Stimulated activated CD4-positive, alpha-beta T cell treated with anti-CD3 and anti-CD28 coated beads, Interleukin-4, amount 100 ng/mL, for 48 hours (primary cell): ENCODE data around the gene TMEM203.
"Not testable (repeated sequence)": the region's sequence is repeated elsewhere in the genome, so short reads cannot be mapped to it uniquely, and the experiment has no call there.

Experiments used
- DNase-seq, 2 donors: peaks; one replicate each; pipeline ENCODE4 v3.0.0-alpha.2; 2020; ENCODE audit warnings: low read depth in 2 of 2

The TMEM203 gene

DNA sequence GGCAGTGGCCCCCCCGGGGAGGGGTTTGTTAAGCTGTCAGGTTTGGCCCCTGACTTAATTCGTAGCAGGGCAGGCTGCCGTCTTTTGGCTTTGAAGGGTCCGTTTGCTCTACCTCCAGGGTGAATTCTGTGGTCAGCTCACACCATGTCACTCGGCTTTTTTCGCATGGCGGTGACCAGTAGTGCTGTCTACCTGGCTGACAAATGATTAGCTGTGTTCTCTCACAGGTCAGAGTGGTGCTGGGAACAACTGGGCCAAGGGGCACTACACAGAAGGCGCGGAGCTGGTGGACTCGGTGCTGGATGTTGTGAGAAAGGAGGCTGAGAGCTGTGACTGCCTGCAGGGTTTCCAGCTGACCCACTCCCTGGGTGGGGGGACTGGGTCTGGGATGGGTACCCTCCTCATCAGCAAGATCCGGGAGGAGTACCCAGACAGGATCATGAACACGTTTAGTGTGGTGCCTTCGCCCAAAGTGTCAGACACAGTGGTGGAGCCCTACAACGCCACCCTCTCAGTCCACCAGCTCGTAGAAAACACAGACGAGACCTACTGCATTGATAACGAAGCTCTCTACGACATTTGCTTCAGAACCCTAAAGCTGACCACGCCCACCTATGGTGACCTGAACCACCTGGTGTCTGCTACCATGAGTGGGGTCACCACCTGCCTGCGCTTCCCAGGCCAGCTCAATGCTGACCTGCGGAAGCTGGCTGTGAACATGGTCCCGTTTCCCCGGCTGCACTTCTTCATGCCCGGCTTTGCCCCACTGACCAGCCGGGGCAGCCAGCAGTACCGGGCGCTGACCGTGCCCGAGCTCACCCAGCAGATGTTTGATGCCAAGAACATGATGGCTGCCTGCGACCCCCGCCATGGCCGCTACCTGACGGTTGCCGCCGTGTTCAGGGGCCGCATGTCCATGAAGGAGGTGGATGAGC lies 37.1 kb upstream of the TMEM203 start:
- no peak for DNase-seq

DNA sequence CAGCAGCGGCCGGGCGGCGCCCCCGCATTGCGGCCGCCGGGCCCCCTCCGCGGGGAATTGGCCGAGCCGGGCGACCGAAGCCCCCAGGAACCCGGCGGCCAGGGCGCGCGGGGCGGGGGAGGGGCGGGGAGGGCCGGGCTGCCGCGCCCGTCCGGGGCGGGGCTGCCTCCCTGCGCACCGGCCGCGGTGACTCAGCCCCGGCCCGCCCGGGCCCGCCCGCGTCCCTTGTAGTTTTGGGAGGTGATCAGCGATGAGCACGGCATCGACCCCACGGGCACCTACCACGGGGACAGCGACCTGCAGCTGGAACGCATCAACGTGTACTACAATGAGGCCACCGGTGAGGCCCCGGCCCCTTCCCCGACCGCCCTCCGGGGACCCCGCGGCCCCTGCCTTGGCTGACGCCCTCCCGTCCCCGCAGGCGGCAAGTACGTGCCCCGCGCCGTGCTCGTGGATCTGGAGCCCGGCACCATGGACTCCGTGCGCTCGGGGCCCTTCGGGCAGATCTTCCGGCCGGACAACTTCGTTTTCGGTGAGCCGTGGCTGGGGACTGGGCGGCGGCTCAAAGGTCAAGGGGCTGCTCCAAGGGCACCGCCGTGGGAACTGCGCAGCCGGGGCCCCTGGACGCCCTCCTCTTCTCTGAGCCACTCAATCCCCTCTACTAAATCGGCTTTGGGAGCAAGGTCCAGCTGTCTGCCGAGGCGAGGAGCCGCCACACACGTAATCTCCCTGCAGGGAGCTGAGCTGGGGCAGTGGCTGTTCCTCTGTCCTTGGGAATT lies 36.2 kb upstream of the TMEM203 start:
- DNase-seq: peak; percentile 55 to 63

DNA sequence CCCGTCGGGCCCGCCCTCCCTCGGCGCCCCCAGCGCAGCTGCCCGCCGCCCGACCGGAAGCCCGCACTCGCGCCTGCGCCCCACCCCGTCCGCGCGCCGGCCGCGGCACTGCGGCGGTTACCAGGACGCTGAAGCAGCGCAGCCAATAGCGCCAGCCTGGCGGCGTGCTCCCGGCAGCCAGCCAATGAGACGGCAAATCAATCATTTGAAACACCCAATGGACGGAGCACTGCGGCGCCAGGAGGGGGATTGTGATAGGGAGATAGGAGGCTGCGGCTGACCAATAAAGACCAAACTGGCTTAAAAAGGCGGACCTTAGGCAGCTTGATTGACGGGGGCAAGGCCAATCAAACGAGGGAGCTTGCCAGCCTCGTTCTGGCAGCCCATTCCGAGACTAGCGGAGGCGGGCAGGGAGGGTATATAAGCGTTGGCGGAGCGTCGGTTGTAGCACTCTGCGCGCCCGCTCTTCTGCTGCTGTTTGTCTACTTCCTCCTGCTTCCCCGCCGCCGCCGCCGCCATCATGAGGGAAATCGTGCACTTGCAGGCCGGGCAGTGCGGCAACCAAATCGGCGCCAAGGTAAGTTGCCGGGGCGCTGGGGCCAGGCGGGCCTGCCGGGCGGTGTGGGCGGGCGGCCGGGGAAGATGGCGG lies 35.5 kb upstream of the TMEM203 start, which contains the start of gene TUBB4B:
Gene TUBB4B, plus strand, starts transcription at position 447 of the 649 bp plus-strand sequence. Its CDS starts 74 bp downstream, at position 521.
- peak; percentile 90 to 95 for DNase-seq

DNA sequence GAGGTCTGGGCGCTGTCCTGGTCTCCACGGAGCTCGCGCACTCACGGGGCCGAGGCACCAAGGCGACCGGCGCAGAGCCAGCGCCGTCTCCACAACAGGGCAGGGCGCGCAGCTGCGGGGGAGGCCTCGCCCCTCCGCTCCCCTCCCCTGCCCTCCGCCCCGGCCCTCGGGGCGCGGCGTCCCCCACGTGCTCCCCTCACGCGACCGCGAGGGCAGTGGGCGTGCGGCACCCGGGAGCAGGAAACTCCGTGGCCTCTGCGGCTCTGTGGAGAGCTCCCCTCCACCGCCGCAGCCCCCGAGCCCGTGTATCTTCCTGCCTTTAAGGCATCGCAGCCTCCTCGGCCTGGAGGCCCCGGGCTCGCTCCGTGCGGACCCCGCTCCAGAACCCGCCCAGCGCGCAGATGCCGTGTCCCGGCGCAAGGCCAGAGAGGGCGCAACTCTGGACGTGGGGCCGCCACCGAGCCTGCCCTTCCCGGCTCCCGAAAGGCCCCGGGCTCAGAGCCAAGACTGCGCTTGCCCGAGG lies 34.9 kb upstream of the TMEM203 start:
- peak; percentile 56 to 68 for DNase-seq

DNA sequence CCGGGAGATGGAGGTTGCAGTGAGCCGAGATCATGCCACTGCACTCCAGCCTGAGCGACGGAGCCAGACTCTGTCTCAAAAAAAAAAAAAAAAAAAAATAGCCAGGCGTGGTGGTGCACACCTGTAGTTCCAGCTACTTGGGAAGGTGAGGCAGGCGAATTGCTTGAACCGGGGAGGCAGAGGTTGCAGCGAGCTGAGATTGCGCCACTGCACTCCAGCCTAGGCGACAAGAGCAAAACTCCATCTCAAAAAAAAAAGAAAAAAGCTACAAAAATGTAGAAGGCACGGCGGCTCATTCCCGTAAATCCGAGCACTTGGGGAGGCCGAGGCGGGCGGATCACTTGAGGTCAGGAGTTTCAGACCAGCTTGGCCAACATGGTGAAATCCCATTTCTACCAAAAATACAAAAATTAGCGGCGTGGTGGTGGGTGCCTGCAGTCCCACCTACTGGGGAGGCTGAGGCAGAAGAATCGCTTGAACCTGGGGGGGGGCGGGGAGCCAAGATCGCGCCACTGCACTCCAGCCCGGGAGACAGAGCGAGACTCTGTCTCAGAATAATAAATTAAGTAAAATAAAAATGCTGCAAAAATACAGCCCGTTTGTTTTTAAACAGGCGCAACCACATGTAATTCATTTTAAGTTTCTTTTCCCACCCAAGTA lies 34.2 kb upstream of the TMEM203 start:
- not testable (repeated sequence) for DNase-seq

DNA sequence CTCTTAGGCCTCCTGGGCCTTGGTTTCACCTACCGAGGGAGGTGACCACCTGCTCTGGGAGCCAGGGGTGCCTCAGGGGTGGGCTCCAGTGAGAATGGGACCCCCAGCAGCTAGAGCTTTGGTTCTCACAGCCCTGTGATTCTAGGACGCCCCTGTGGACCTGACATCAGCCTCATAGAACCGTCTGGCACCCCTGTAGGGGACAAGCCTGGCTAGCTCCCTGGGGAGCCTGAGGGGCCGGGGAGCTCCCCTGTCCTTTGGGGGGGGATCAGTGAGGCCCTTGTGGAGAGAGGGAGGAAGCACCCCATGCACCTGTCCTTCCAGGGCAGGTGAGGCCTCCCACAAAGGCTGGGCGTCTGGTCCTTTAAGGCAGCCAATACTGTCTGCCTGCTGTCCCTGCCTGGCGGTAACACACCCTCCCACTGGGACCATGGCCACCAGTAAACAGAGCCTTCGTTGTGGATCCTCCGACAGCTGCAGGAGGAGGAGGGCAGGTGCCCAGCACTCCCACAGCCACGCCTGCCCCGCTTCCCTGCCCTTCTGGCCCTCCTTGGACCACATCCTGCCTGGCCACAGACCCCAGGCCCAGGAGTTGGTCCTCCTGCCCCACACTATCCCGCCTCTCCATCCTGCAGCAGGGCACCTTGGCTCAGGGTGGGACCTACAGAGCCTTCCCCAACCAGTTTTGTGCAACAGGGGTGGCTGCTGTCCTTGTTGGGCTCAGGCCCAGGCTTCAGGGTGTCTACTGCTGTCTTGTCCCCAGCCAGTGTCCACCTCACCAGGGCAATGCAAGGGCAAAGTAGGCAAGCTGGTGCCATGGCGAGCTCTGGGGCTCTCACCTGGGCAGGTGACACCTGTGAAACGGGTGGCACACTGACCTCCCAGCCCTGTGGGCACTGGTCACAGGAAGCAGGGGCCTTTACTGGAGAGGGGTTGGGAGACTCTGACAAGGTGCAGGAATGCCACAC lies 32.6 kb upstream of the TMEM203 start:
- DNase-seq: no peak

DNA sequence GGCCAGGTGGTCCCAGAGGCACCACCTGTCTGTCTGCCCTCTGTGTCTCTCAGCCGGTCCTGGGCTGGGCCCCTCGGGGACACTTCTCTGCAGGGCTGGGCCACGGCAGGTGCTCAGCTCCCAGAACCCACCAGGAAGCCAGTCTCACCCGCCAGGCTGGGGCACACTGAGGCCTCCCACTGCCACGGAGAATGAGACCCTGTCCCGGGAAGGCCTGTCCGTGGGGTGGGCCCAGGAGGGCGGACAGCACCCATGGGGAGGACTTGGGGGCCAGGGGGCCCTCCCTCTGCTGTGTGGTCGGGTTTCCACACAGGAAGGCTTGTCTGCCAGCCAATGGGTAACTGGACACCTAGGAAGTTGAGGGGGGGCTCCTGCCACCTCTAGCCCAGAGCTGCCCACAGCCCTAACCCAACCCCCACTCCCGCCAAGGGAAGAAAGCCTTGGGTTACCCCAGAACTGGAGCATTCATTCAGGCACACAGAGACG lies 31.5 kb upstream of the TMEM203 start:
- DNase-seq: no peak

DNA sequence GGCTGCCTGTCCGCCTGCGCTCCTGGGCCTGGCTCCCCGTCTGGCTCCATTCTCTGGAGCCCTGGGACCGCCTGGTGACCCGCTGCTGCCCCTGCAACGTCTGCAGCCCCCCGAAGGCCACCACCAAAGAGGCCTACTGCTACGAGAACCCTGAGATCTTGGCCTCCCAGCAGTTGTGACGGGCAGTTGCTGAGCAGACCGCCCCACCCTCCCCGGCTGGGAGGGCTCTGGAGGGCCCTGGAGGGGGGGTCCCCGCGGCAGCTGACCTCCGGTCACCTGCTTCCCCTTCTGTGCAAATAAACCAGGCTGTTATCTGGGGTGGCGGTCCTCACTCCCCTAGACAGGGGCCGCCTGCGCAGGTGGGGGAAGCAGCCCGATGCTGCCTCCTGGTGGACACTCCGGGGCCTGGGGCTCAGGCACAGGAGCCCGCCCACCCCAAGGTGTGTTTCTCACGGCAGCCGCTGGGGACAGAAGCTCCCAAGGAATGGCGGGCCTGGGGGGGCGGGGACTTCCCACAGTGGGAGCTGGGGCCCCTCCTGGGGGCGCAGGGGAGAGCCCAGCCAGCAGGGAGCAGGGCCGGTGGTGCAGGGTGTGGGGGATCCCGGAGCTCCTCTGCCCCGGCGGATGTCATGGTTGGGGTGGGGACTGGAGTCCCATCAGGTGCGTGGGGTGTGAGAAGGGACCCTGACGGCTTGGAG lies 30.9 kb upstream of the TMEM203 start:
- peak; percentile 89 to 92 for DNase-seq

DNA sequence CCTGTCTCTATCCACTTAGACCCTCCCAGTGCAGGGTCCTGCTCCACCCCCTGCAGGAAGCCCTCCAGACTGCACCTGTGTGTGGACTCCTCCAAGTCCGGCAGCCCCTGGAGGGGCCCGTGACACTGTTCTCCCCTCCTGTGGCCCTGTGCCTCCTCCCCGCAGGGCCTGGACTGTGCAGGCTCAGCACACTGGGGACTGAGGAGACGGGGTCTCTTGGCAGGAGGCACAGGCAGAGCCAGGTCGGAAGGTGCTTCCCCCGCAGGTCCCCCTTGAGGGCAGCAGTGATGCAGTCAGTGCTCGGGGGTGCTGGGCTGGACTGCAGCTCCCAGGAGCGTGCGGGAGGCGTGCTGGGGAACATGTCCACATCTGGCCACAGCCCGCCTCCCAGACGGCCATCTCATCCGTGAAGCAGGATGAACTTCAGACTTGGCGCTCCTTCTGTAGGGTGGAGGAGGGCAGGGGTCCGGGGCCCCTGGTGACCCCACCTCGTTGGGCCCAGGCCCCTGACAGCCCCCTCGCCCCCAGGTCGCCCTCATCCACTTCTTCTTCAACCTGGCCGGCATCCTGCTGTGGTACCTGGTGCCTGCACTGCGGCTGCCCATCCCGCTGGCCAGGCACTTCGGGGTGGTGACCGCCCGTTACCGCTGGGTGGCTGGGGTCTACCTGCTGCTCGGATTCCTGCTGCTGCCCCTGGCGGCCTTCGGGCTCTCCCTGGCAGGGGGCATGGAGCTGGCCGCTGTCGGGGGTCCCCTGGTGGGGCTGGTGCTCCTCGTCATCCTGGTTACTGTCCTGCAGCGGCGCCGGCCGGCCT lies 30.2 kb upstream of the TMEM203 start:
- DNase-seq: no peak

DNA sequence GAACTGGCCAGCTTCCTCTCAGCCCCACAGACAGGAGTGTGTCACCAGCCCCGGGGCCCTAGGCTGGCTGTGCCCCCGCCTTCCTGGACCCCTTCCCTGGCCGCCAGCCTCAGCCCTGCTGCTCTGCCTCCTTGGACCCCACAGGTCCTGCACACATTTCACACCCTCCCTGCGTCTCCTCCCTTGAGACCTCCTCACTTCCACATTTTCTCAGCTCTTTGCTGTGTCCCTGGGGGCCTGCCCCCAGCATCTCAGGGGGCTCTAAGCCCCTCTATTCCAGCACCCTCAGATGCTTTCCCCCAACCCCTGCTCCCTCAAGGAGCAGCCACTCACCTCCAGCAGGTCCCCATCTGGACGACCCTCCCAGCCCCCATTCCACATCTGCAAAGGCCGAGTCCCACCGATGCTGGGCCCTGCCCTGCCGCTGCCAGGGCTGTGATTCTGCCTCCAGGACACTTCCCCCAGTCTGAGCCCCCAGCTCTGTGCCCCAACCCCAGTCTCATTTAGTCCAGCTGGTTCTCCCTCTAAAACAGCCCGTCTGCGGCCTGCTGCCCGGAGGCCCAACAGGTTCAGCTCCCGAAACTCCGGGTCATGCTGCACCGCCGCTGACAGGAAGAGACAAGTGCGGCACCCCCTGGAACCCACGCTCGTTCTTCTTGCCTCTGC lies 29.4 kb upstream of the TMEM203 start:
- no peak for DNase-seq

DNA sequence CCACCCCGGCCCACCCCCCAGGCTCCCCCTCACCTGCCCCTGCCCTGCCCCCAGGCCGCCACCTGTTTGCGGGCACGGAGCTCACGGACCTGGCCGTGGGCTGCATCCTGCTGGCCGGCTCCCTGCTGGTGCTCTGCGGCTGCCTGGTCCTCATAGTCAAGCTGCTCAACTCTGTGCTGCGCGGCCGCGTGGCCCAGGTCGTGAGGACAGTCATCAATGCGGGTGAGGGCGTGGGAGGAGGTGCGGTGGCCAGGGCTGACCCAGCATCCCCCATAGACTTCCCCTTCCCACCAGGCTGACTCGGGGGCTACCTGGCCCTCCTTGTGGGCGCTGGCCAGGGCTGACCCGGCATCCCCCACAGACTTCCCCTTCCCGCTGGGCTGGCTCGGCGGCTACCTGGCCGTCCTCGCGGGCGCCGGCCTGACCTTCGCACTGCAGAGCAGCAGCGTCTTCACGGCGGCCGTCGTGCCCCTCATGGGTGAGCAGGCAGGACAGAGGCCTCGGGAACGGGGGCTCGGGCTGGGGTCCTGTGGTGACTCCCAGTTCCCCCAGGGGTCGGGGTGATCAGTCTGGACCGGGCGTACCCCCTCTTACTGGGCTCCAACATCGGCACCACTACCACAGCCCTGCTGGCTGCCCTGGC lies 28.7 kb upstream of the TMEM203 start:
- DNase-seq: no peak

DNA sequence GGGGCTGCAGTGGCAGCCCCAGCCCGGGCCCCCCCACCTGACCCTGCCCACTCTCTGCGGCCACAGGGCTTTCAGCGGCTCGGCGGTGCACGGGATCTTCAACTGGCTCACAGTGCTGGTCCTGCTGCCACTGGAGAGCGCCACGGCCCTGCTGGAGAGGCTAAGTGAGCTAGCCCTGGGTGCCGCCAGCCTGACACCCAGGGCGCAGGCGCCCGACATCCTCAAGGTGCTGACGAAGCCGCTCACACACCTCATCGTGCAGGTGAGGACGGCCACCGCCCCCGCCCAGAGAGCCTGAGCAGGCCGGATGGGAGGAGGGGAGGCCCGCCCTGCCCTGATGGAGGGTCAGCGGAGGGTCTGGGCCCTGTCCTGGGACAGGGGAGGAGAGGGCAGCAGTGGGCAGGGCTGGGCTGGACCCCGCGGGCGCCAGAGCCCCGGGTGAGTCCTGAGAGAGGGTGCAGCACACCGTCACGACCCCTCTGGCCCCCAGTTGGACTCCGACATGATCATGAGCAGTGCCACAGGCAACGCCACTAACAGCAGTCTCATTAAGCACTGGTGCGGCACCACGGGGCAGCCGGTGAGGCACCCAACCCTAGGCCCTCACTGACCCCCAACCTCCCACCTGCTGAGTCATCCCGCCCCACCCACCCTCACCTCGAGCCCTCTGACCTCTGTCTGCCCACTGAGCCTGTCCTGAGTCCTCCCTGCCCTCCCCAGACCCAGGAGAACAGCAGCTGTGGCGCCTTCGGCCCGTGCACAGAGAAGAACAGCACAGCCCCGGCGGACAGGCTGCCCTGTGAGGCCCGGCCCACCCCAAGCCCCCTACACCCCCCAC lies 27.9 kb upstream of the TMEM203 start:
- no peak for DNase-seq

DNA sequence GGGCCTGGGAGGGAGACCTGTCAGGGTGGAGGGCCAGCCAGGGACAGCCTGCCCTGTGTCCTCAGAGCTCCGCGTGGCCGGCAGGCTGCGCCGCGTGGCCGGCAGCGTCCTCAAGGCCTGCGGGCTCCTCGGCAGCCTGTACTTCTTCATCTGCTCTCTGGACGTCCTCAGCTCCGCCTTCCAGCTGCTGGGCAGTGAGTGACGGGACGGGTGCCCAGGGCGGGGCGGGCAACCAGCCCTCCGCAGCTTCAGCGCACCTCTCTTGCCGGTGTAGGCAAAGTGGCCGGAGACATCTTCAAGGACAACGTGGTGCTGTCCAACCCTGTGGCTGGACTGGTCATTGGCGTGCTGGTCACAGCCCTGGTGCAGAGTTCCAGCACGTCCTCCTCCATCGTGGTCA lies 27.1 kb upstream of the TMEM203 start:
- no peak for DNase-seq

DNA sequence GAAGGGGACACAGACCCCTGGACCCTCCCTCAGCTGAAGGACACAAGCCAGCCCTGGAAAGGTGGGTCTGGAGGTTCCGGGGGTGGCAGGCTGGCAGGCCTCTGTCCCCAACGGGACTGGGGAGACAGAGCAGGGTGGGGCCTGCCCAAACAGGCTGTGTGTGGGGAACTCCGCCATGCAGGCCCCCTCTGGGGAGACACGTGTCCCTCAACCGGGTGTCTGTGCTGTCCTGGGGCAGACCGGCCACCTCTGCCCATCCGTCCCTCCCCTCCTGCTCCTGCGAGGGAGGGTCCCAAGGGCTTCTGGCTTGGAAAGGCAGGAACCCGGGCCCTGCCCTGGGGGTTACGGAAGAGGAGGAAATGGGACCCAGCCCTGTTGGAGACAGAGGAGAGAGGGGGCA lies 26.7 kb upstream of the TMEM203 start:
- no peak for DNase-seq

DNA sequence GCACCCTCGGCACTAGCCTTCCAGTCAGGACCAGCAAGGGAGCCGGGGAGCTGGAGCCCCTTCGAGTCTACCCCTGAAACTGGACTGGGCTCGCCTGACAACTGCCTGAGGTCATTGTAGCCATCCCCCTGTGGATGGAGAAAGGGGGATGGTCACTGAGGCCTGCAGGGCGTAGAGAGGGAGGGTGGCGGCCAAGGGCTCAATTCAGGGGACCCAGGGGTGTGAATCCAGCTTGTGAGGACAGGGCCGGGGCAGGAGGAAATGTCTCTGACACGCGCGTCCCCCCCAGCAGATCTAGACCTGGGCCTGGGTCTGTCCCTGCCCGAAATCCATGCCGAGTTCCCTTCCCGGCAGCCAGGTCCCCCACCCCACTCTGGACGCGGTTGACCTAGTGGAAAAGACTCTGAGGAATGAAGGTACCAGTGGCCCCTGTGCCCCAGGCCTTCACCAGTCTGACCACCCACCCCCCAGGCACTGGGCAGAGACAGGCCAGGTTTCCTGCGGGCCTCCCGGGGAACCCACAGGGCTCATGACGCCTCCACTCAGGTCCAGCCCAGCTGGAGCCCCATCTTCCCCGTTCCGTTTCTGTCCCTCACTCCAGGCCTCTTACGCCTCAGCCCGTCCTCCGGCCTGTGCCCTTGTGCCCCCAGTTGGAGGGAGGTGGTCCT lies 26.1 kb upstream of the TMEM203 start:
- DNase-seq: no peak
